Progenitor cell of endocrine pancreas (in vitro differentiated cells): Measurements from ENCODE around the gene ANKS1B. TPM values are rescaled to one million over a fixed set of nuclear protein-coding genes. Genes with fewer than 3 reads are reported as not detected.

Experiments
- DNase-seq: peaks from one replicate; pipeline ENCODE4 v3.0.0; 2021; ENCODE audit warnings: low spot score; ENCODE audit not compliant: unreplicated experiment
- H3K27ac Mint-ChIP-seq: 2 replicates; pipeline ENCODE4 v1.8.0; 2021; ENCODE audit warnings: mild to moderate bottlenecking, moderate library complexity, mixed read lengths
- H3K27me3 Mint-ChIP-seq: 2 replicates; pipeline ENCODE4 v1.8.0; 2021; ENCODE audit warnings: mixed read lengths
- H3K36me3 Mint-ChIP-seq: 2 replicates; pipeline ENCODE4 v1.8.0; 2022; ENCODE audit warnings: mixed read lengths; ENCODE audit not compliant: insufficient read depth
- H3K4me1 Mint-ChIP-seq: 2 replicates; pipeline ENCODE4 v1.8.0; 2021; ENCODE audit warnings: low read depth, mixed read lengths
- H3K4me3 Mint-ChIP-seq: 2 replicates; pipeline ENCODE4 v1.8.0; 2021; ENCODE audit warnings: low read depth, mild to moderate bottlenecking, moderate library complexity, mixed read lengths
- H3K9me3 Mint-ChIP-seq: 2 replicates; pipeline ENCODE4 v1.8.0; 2021; ENCODE audit warnings: low read depth, mixed read lengths
- CTCF ChIP-seq: fragments of 200-600 bp; sonication (generic); IDR thresholded peaks from one replicate; pipeline ENCODE4 v1.5.0; 2021; ENCODE audit warnings: antibody characterized with exemption, mild to moderate bottlenecking; ENCODE audit not compliant: unreplicated experiment
- total RNA-seq: library from RNA; stranded (reverse); gene quantifications from 2 replicates; pipeline ENCODE4 v1.2.1, GENCODE V29; 2021

ANKS1B gene
- total RNA-seq, 1 donor from 2014 or later = 10.1 TPM

- Mint-ChIP-seq H3K9me3 (peaks cover 18% of the 10 kb centered on the region), H3K27ac (no peak overlapping the region), H3K27me3 (no peaks in the 10 kb centered on the region), H3K4me1 (no peaks in the 10 kb centered on the region), H3K4me3 (no peak overlapping the region), H3K36me3 (no peaks in the 10 kb centered on the region)
- no peak for TF ChIP-seq CTCF
- no peak for DNase-seq
These were observed 529.2 kb downstream of the ANKS1B start for GRCh38 chr12:99455350-99456035.

- Mint-ChIP-seq H3K4me1 (no peaks in the 10 kb centered on the region), H3K9me3 (peaks cover 12% of the 10 kb centered on the region), H3K4me3 (no peak overlapping the region), H3K36me3 (no peaks in the 10 kb centered on the region), H3K27me3 (no peaks in the 10 kb centered on the region), H3K27ac (no peak overlapping the region)
- DNase-seq = no peak
- no peak for TF ChIP-seq CTCF
These were observed 530.1 kb downstream of the ANKS1B start for GRCh38 chr12:99454539-99455172.

GRCh38 chr12:99453836-99454538, 530.7 kb downstream of the ANKS1B start:
- H3K27me3 Mint-ChIP-seq = no peaks in the 10 kb centered on the region
- no peak for DNase-seq
- no peaks in the 10 kb centered on the region for H3K4me1 Mint-ChIP-seq
- no peak overlapping the region for H3K4me3 Mint-ChIP-seq
- TF ChIP-seq CTCF = no peak
- peaks cover 11% of the 10 kb centered on the region for H3K9me3 Mint-ChIP-seq
- H3K36me3 Mint-ChIP-seq = no peaks in the 10 kb centered on the region
- H3K27ac Mint-ChIP-seq = no peak overlapping the region

- H3K4me1 Mint-ChIP-seq = no peaks in the 10 kb centered on the region
- H3K4me3 Mint-ChIP-seq = no peak overlapping the region
- no peaks in the 10 kb centered on the region for H3K27me3 Mint-ChIP-seq
- no peaks in the 10 kb centered on the region for H3K36me3 Mint-ChIP-seq
- DNase-seq = no peak
- H3K9me3 Mint-ChIP-seq = peaks cover 7% of the 10 kb centered on the region
- H3K27ac Mint-ChIP-seq = no peak overlapping the region
- TF ChIP-seq CTCF = no peak
These were observed 534.6 kb downstream of the ANKS1B start for GRCh38 chr12:99450036-99450630.

GRCh38 chr12:99444859-99445316, 539.8 kb downstream of the ANKS1B start:
- TF ChIP-seq CTCF = no peak
- H3K27me3 Mint-ChIP-seq = no peaks in the 10 kb centered on the region

More at GRCh38 chr12:99444859-99445316, 539.8 kb downstream of the ANKS1B start:
- Mint-ChIP-seq H3K4me3 (no peak overlapping the region), H3K4me1 (peaks cover 4% of the 10 kb centered on the region), H3K27ac (no peak overlapping the region), H3K9me3 (peaks cover 7% of the 10 kb centered on the region), H3K36me3 (no peaks in the 10 kb centered on the region)
- no peak for DNase-seq
